Caco-2 (cell line): ENCODE data around the gene ATIC. TPM values are rescaled to one million over a fixed set of nuclear protein-coding genes. Genes with fewer than 3 reads are reported as not detected.

ENCODE experiments used
- BruUV-seq: library from RNA; stranded (reverse); fragments of 400-500 nt; replicated peaks from 2 replicates; lab custom pipeline; 2021; lab: Mats Ljungman, UMichigan
- CTCF ChIA-PET: fragments of 300-600 bp; sonication (Branson Sonifier 250); formaldehyde crosslinking; loops from one replicate; lab custom pipeline; 2022; ENCODE audit warnings: antibody characterized with exemption; lab: Charles Lee
- POLR2A ChIA-PET: fragments of 300-600 bp; sonication (Branson Sonifier 250); formaldehyde crosslinking; loops from one replicate; lab custom pipeline; 2022; ENCODE audit warnings: antibody characterized with exemption; lab: Charles Lee
- DNase-seq, 2 experiments: peaks; one replicate each; pipeline versions ENCODE4 v3.0.0 to v3.0.0-alpha.2; 2020 to 2022
- H3K27me3 ChIP-seq: replicated peaks from 2 replicates; pipeline ENCODE4 v1.6.0; 2011; ENCODE audit warnings: low read length; ENCODE audit not compliant: control insufficient read depth, insufficient read depth
- H3K36me3 ChIP-seq: 2 replicates; pipeline ENCODE4 v1.5.1; 2011; ENCODE audit warnings: low read length; ENCODE audit not compliant: control insufficient read depth, insufficient read depth
- H3K4me1 ChIP-seq: fragments of 250-450 bp; sonication (Bioruptor Pico); 2 replicates; pipeline ENCODE4 v1.5.1; 2020; ENCODE audit warnings: mild to moderate bottlenecking
- H3K4me3 ChIP-seq: 2 replicates; pipeline ENCODE4 v1.5.1; 2011; ENCODE audit warnings: low read depth, mild to moderate bottlenecking, control low read depth, low read length
- H3K9me3 ChIP-seq: fragments of 250-450 bp; sonication (Bioruptor Pico); 2 replicates; pipeline ENCODE4 v1.5.1; 2020; ENCODE audit warnings: mild to moderate bottlenecking, moderate library complexity
- H3K27ac Mint-ChIP-seq: one replicate; pipeline ENCODE4 v1.8.0; 2022; ENCODE audit warnings: mixed read lengths; ENCODE audit not compliant: unreplicated experiment
- H3K27me3 Mint-ChIP-seq: one replicate; pipeline ENCODE4 v1.8.0; 2022; ENCODE audit warnings: mixed read lengths; ENCODE audit not compliant: insufficient read depth, unreplicated experiment
- H3K36me3 Mint-ChIP-seq: one replicate; pipeline ENCODE4 v1.8.0; 2022; ENCODE audit warnings: mild to moderate bottlenecking, mixed read lengths; ENCODE audit not compliant: insufficient read depth, unreplicated experiment
- H3K4me1 Mint-ChIP-seq: one replicate; pipeline ENCODE4 v1.8.0; 2022; ENCODE audit warnings: low read depth, mixed read lengths; ENCODE audit not compliant: unreplicated experiment
- H3K4me3 Mint-ChIP-seq: one replicate; pipeline ENCODE4 v1.8.0; 2022; ENCODE audit warnings: mild to moderate bottlenecking, moderate library complexity, mixed read lengths; ENCODE audit not compliant: unreplicated experiment
- H3K9me3 Mint-ChIP-seq: one replicate; pipeline ENCODE4 v1.8.0; 2022; ENCODE audit warnings: mixed read lengths; ENCODE audit not compliant: unreplicated experiment
- intact Hi-C: fragments of 100-400 bp; cut with micrococcal nuclease; formaldehyde crosslinking; loops from one replicate; pipeline ENCODE4 v1.10.0; 2022; ENCODE audit not compliant: unreplicated experiment
- total RNA-seq: library from RNA; stranded (reverse); gene quantifications from 2 replicates; pipeline ENCODE4 v1.2.3, GENCODE V29; 2022
- TF ChIP-seq, protein P1 (sequence below), 2 experiments: fragments of 200-600 bp in 1 of 2; IDR thresholded peaks; 1 replicate in 1 of 2; 2 replicates in 1 of 2; pipeline versions ENCODE4 v1.5.1 to v1.8.0; 2011 to 2022; ENCODE audit warnings: antibody characterized with exemption in 1 of 2, control low read depth in 1 of 2, inconsistent platforms in 1 of 2, low read depth in 1 of 2, low read length in 1 of 2, mild to moderate bottlenecking in 1 of 2, moderate library complexity in 1 of 2; ENCODE audit not compliant: insufficient read depth in 1 of 2, severe bottlenecking in 1 of 2, unreplicated experiment in 1 of 2

ATIC gene
- total RNA-seq, 1 experiment from 2014 or later, result 318 TPM

GRCh38 chr2:215374002-215374401 is 62.1 kb downstream of the ATIC start:
- Mint-ChIP-seq H3K27me3 (no peaks in the 10 kb centered on the region), H3K4me3 (no peak overlapping the region), H3K4me1 (peaks cover 9% of the 10 kb centered on the region), H3K36me3 (peaks cover 100% of the 10 kb centered on the region), H3K9me3 (no peaks in the 10 kb centered on the region), H3K27ac (peak overlapping the region; percentile 65)
- Histone ChIP-seq H3K27me3 (no peaks in the 10 kb centered on the region), H3K4me1 (no peaks in the 10 kb centered on the region), H3K9me3 (no peaks in the 10 kb centered on the region), H3K36me3 (peaks cover 14% of the 10 kb centered on the region), H3K4me3 (no peak overlapping the region)
- no TSS peak for BruUV-seq
- TF ChIP-seq, protein P1, sequence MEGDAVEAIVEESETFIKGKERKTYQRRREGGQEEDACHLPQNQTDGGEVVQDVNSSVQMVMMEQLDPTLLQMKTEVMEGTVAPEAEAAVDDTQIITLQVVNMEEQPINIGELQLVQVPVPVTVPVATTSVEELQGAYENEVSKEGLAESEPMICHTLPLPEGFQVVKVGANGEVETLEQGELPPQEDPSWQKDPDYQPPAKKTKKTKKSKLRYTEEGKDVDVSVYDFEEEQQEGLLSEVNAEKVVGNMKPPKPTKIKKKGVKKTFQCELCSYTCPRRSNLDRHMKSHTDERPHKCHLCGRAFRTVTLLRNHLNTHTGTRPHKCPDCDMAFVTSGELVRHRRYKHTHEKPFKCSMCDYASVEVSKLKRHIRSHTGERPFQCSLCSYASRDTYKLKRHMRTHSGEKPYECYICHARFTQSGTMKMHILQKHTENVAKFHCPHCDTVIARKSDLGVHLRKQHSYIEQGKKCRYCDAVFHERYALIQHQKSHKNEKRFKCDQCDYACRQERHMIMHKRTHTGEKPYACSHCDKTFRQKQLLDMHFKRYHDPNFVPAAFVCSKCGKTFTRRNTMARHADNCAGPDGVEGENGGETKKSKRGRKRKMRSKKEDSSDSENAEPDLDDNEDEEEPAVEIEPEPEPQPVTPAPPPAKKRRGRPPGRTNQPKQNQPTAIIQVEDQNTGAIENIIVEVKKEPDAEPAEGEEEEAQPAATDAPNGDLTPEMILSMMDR (IDR thresholded peaks at IDR 0.05; ENCODE audit: insufficient read depth in 1 of 2, low read depth in 1 of 2, low read length in 1 of 2, severe bottlenecking in 1 of 2, unreplicated experiment in 1 of 2), result no peak
- ChIA-PET POLR2A (no interaction called here), CTCF (no interaction called here)
- intact Hi-C loops, result no loop called here
- no peak for DNase-seq

GRCh38 chr2:215374642-215375466 is 63.0 kb downstream of the ATIC start:
- TF ChIP-seq, protein P1 (IDR thresholded peaks at IDR 0.05; ENCODE audit: insufficient read depth in 1 of 2, low read depth in 1 of 2, low read length in 1 of 2, severe bottlenecking in 1 of 2, unreplicated experiment in 1 of 2), result no peak
- intact Hi-C loops, result no loop called here
- no peak overlapping the region for H3K4me3 ChIP-seq
- peaks cover 14% of the 10 kb centered on the region for H3K36me3 ChIP-seq
- H3K9me3 Mint-ChIP-seq, result no peaks in the 10 kb centered on the region
- DNase-seq, result no peak
- no peak overlapping the region for H3K4me3 Mint-ChIP-seq
- peak overlapping the region; percentile 65 for H3K27ac Mint-ChIP-seq
- POLR2A ChIA-PET, result no interaction called here
- no peaks in the 10 kb centered on the region for H3K27me3 ChIP-seq
- peaks cover 9% of the 10 kb centered on the region for H3K4me1 Mint-ChIP-seq
- no TSS peak for BruUV-seq
- no peaks in the 10 kb centered on the region for H3K9me3 ChIP-seq
- H3K4me1 ChIP-seq, result no peaks in the 10 kb centered on the region
- CTCF ChIA-PET, result no interaction called here
- H3K27me3 Mint-ChIP-seq, result no peaks in the 10 kb centered on the region
- peaks cover 100% of the 10 kb centered on the region for H3K36me3 Mint-ChIP-seq

DNA sequence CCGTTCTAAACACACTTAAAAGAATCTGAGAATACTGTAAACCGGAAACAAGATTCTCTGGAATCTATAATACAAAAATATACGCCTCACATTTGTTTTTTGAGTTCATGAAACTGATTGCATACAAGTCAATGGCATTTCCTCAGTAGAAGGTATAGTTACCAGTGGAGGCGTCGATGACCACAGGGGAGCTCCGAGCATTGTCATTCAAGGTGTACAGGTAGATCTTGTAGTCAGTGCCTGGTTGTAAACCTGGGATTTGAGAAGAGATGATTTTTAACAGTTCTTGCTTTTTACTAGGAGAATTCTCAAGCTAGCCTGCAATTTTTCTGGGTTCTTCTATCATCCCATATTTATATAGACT is 63.6 kb downstream of the ATIC start:
- Mint-ChIP-seq H3K27me3 (no peaks in the 10 kb centered on the region), H3K9me3 (no peaks in the 10 kb centered on the region), H3K36me3 (peaks cover 100% of the 10 kb centered on the region), H3K4me3 (no peak overlapping the region), H3K4me1 (peaks cover 4% of the 10 kb centered on the region), H3K27ac (peak overlapping the region; percentile 65)
- intact Hi-C loops, result no loop called here
- POLR2A ChIA-PET, result no interaction called here
- Histone ChIP-seq H3K4me3 (no peak overlapping the region), H3K36me3 (peaks cover 13% of the 10 kb centered on the region), H3K27me3 (no peaks in the 10 kb centered on the region), H3K9me3 (no peaks in the 10 kb centered on the region), H3K4me1 (no peaks in the 10 kb centered on the region)
- TF ChIP-seq, protein P1 (IDR thresholded peaks at IDR 0.05; ENCODE audit: insufficient read depth in 1 of 2, low read depth in 1 of 2, low read length in 1 of 2, severe bottlenecking in 1 of 2, unreplicated experiment in 1 of 2), result no peak
- DNase-seq, result no peak
- BruUV-seq, result no TSS peak
- CTCF ChIA-PET, result no interaction called here
